Right lobe of liver (tissue), 6 donors: ENCODE measurements around the gene EIF3B. TPM values are rescaled to one million over a fixed set of nuclear protein-coding genes. Genes with fewer than 3 reads are reported as not detected.

Source experiments
- ATAC-seq, 4 donors: fragments of 200-7000 bp; cut with Tn5 transposase; one replicate each; pipeline ENCODE4 v1.9.1; 2020; ENCODE audit warnings: mild to moderate bottlenecking in 4 of 4, moderate library complexity in 4 of 4
- DNase-seq, 3 donors: peaks; one replicate each; pipeline ENCODE4 v3.0.0-alpha.2; 2020
- H3K27ac ChIP-seq, 3 donors: fragments of 200-600 bp; one replicate each; pipeline ENCODE4 v1.8.0; 2022
- H3K27me3 ChIP-seq, 2 donors: fragments of 200-600 bp; one replicate each; pipeline ENCODE4 v1.8.0; 2022
- H3K36me3 ChIP-seq, 4 donors: fragments of 200-600 bp; sonication (generic) in 1 of 4; one replicate each; pipeline versions ENCODE4 v1.5.1 to v1.8.0; 2017 to 2022; ENCODE audit warnings: control low read depth in 1 of 4
- H3K4me1 ChIP-seq, 4 donors: fragments of 200-600 bp; sonication (generic) in 1 of 4; one replicate each; pipeline versions ENCODE4 v1.5.1 to v1.8.0; 2017 to 2022; ENCODE audit warnings: control low read depth in 1 of 4
- H3K4me3 ChIP-seq, 3 donors: fragments of 200-600 bp; one replicate each; pipeline ENCODE4 v1.8.0; 2022
- H3K9me3 ChIP-seq, 4 donors: fragments of 200-600 bp; sonication (generic) in 1 of 4; one replicate each; pipeline versions ENCODE4 v1.5.1 to v1.8.0; 2017 to 2022; ENCODE audit warnings: control low read depth in 1 of 4
- CTCF ChIP-seq, 4 donors: fragments of 200-600 bp in 3 of 4; fragments of 450-650 bp in 1 of 4; IDR thresholded peaks; one replicate each; pipeline versions ENCODE4 v1.5.1 to v1.8.0; 2016 to 2022; ENCODE audit warnings: antibody characterized with exemption in 4 of 4, mild to moderate bottlenecking in 2 of 4
- POLR2A ChIP-seq: fragments of 450-650 bp; IDR thresholded peaks from one replicate; pipeline ENCODE4 v1.6.1; 2017; ENCODE audit warnings: antibody characterized with exemption, mild to moderate bottlenecking
- WGBS: methylation state at CpG from one replicate; pipeline ENCODE4 v1.1.6; 2018; ENCODE audit warnings: low coverage, low lambda C conversion rate; ENCODE audit not compliant: insufficient coverage; ENCODE audit errors: missing lambda C conversion rate; 5-methylcytosine and 5-hydroxymethylcytosine counted together
- intact Hi-C, 2 donors: fragments of 100-400 bp; cut with DNase I; formaldehyde crosslinking; loops; one replicate each; pipeline versions ENCODE4 v1.11.2 to v1.14.1; 2022
- total RNA-seq, 6 experiments: library from RNA; depleted of rRNA in 2 of 6; stranded (reverse); fragments of >200 nt in 2 of 6; fragmentation: NEBNext Ultra II Directional in 3 of 6; extraction: Animal tissue kit (Norgen Biotek cat#: 25700) in 3 of 6; gene quantifications; one replicate each; pipeline versions ENCODE4 v1.1.0 to v1.2.4, GENCODE V29; 2016 to 2023
- donor health status: DM: no; HTN: yes; CAD: no.
- donor health status: DM: no; HTN: no; CAD: no.
- donor health status: DM: no; HTN: no; CAD: no.
- donor health status: DM: no; HTN: yes; CAD: no.
- donor health status: DM: no; HTN: yes; CAD: no.

Gene EIF3B
- total RNA-seq, 6 experiments from 2014 or later: 61.6 to 93.3 (median 68.3) TPM

GRCh38 chr7:2353113-2353935, 1.3 kb upstream of the EIF3B start:
- no peaks in the 10 kb centered on the region for H3K9me3 ChIP-seq
- intact Hi-C loops: loop anchor here in 1 of 2 donors (10.0 kb wide), 1 partner anchor 109 kb away; the partner anchor contains the start of genes MRM2 and NUDT1
- H3K4me1 ChIP-seq: peaks cover 0 to 28% (median 4%) of the 10 kb centered on the region in 4 donors
- H3K27me3 ChIP-seq: no peaks in the 10 kb centered on the region
- H3K36me3 ChIP-seq: peaks cover 0 to 6% (median 0%) of the 10 kb centered on the region in 4 donors
- DNase-seq: no peak
- peak in 2 of 4 donors; percentile 3 to 23 for ATAC-seq
- H3K27ac ChIP-seq: peak overlapping the region; percentile 100
- WGBS: 70% methylated on average over 22 of the region's 22 CpGs
- peak overlapping the region; percentile 95 to 99 (median 97) for H3K4me3 ChIP-seq
- TF ChIP-seq POLR2A: no peak
- TF ChIP-seq CTCF (IDR thresholded peaks at IDR 0.05): no peak

DNA sequence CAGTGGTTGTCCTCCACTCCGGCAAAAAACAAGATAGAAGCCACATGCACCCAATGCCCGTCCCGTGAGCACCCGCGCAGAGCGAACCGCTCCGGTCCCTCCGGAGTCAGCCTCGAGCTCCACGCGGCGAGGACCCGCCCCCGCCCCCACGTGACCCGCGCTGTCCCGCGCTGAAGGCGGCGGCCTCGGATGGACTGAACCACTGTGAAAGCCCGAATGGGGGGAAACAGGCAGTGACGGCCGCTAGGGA, 766 bp upstream of the EIF3B start:
- peaks cover 0 to 6% (median 0%) of the 10 kb centered on the region in 4 donors for H3K36me3 ChIP-seq
- H3K27me3 ChIP-seq: no peaks in the 10 kb centered on the region
- no peak for TF ChIP-seq CTCF (IDR thresholded peaks at IDR 0.05)
- peak; percentile 68 for TF ChIP-seq POLR2A
- WGBS: 0% methylated on average over 8 of the region's 26 CpGs
- peaks cover 0 to 28% (median 4%) of the 10 kb centered on the region in 4 donors for H3K4me1 ChIP-seq
- peak; percentile 90 for ATAC-seq
- intact Hi-C loops: loop anchor here in 1 of 2 donors (10.0 kb wide), 1 partner anchor 109 kb away; the partner anchor contains the start of genes MRM2 and NUDT1
- peak overlapping the region; percentile 95 to 99 (median 97) for H3K4me3 ChIP-seq
- peak; percentile 91 to 93 (median 92) for DNase-seq
- no peaks in the 10 kb centered on the region for H3K9me3 ChIP-seq
- peak overlapping the region; percentile 100 for H3K27ac ChIP-seq

DNA sequence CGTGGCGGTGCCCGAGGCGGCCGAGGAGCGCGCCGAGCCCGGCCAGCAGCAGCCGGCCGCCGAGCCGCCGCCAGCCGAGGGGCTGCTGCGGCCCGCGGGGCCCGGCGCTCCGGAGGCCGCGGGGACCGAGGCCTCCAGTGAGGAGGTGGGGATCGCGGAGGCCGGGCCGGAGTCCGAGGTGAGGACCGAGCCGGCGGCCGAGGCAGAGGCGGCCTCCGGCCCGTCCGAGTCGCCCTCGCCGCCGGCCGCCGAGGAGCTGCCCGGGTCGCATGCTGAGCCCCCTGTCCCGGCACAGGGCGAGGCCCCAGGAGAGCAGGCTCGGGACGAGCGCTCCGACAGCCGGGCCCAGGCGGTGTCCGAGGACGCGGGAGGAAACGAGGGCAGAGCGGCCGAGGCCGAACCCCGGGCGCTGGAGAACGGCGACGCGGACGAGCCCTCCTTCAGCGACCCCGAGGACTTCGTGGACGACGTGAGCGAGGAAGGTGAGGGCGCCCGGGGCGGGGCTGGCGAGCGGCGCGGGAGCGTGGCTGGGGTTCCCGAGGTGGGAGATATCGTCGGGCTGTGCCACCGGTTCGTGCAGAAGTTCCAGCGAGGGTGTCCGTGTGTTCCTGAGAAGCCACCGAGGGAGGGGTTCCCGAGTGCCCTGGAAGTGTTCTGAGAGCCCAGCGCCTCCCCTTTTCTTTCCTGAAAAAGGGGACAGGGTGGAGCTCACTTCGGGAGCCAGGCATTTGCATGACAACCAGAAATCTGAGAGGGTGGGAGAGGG, 495 bp downstream of the EIF3B start:
- intact Hi-C loops: loop anchor here in 1 of 2 donors (10.0 kb wide), 1 partner anchor 110 kb away; the partner anchor contains the start of genes MRM2 and NUDT1
- TF ChIP-seq CTCF (IDR thresholded peaks at IDR 0.05): no peak
- TF ChIP-seq POLR2A: no peak
- Histone ChIP-seq H3K4me3 (peak overlapping the region; percentile 95 to 99 (median 97)), H3K27me3 (no peaks in the 10 kb centered on the region), H3K9me3 (no peaks in the 10 kb centered on the region), H3K36me3 (peaks cover 0 to 6% (median under 1%) of the 10 kb centered on the region in 4 donors), H3K27ac (peak overlapping the region in 2 of 3 donors; percentile 66 to 100), H3K4me1 (peaks cover 0 to 28% (median 4%) of the 10 kb centered on the region in 4 donors)
- ATAC-seq: no peak
- WGBS: 2% methylated on average over 6 of the region's 92 CpGs
- DNase-seq: peak in 2 of 3 donors; percentile 39 to 60

GRCh38 chr7:2355705-2356008, 1.0 kb downstream of the EIF3B start:
- DNase-seq: no peak
- no peak for TF ChIP-seq POLR2A
- TF ChIP-seq CTCF (IDR thresholded peaks at IDR 0.05): no peak
- H3K27me3 ChIP-seq: no peaks in the 10 kb centered on the region
- ATAC-seq: no peak
- peaks cover 0 to 28% (median 4%) of the 10 kb centered on the region in 4 donors for H3K4me1 ChIP-seq
- H3K27ac ChIP-seq: peak overlapping the region in 1 of 3 donors; percentile 66
- intact Hi-C loops: loop anchor here in 1 of 2 donors (10.0 kb wide), 1 partner anchor 111 kb away; the partner anchor contains the start of genes MRM2 and NUDT1
- no peaks in the 10 kb centered on the region for H3K9me3 ChIP-seq
- H3K36me3 ChIP-seq: peaks cover 0 to 9% (median 2%) of the 10 kb centered on the region in 4 donors
- H3K4me3 ChIP-seq: peak overlapping the region; percentile 95 to 99 (median 97)
- WGBS: 8% methylated on average over 3 of the region's 9 CpGs
